ENCODE results near the gene SUFU.

GRCh38 chr10:102682416-102682815 lies 178.6 kb downstream of the SUFU start:
- TF ChIP-seq CTCF (IDR thresholded peaks at IDR 0.05; ENCODE audit: borderline replicate concordance, extremely low read depth, low read length, poor library complexity, severe bottlenecking) (no peak), EZH2 (IDR thresholded peaks at IDR 0.05; ENCODE audit: borderline replicate concordance, low read depth, low read length, severe bottlenecking) (no peak)
